ENCODE data around the gene MYO5B. TPM values are rescaled to one million over a fixed set of nuclear protein-coding genes. Genes with fewer than 3 reads are reported as not detected.

Gene MYO5B
- total RNA-seq, 1 donor from 2014 or later: 14.7 TPM

Small RNAs within 50 kb of the gene (microRNA-seq; reads per million reads assigned to microRNA genes)
- not detected for gene MIR4320

Other genes starting within 250 kb of the MYO5B start
- 0.10 and 0.27 TPM in 2 replicates for gene CFAP53, start 71.3 kb upstream of the MYO5B start, total RNA-seq
- gene MBD1, start 86.4 kb upstream of the MYO5B start, total RNA-seq: 81.3 and 83.9 TPM in 2 replicates
- gene CXXC1, start 92.5 kb upstream of the MYO5B start, total RNA-seq: 27.8 and 33.4 TPM in 2 replicates
- 0.10 and 0.11 TPM in 2 replicates for gene SKA1, start 179.9 kb upstream of the MYO5B start, total RNA-seq